SK-N-SH (cell line): ENCODE results near the gene CNDP2. TPM values are rescaled to one million over a fixed set of nuclear protein-coding genes. Genes with fewer than 3 reads are reported as not detected.

Experiments used
- CTCF ChIA-PET: fragments of 300-600, 350-600 bp; formaldehyde crosslinking; extraction: SDS; loops from one replicate; lab custom pipeline; 2021; lab: Yijun Ruan, JAX
- POLR2A ChIA-PET: fragments of 350-600 bp; sonication (Branson Sonifier 250); formaldehyde crosslinking; extraction: SDS; loops from one replicate; lab custom pipeline; 2020; ENCODE audit warnings: antibody characterized with exemption, inconsistent platforms; lab: Yijun Ruan, JAX
- DNase-seq: peaks from one replicate; pipeline ENCODE4 v3.0.0; 2012
- H2AFZ ChIP-seq: fragments of 200-600 bp; sonication (generic); 2 replicates; pipeline ENCODE4 v1.8.1; 2016; ENCODE audit warnings: antibody characterized with exemption, mild to moderate bottlenecking, low read depth
- H3F3A ChIP-seq: fragments of 200-600 bp; sonication (generic); replicated peaks from 2 replicates; pipeline ENCODE3; 2016; ENCODE audit warnings: antibody characterized with exemption, mild to moderate bottlenecking; ENCODE audit not compliant: insufficient read depth
- H3K27ac ChIP-seq, 2 experiments: fragments of 200-500 bp in 1 of 2; fragments of 200-600 bp in 1 of 2; sonication (Bioruptor generic) in 1 of 2; sonication (generic), shearing (Covaris generic) in 1 of 2; 2 replicates each; pipeline versions ENCODE4 v1.5.1 to v1.6.1; 2014 to 2016; ENCODE audit warnings: low read depth in 2 of 2, inconsistent platforms in 1 of 2, low read length in 1 of 2, mild to moderate bottlenecking in 1 of 2, mixed read lengths in 1 of 2
- H3K27me3 ChIP-seq: fragments of 200-600 bp; sonication (generic), shearing (Covaris generic); 2 replicates; pipeline ENCODE4 v1.6.1; 2016; ENCODE audit warnings: mixed run types; ENCODE audit not compliant: insufficient read depth
- H3K36me3 ChIP-seq, 2 experiments: fragments of 200-500 bp in 1 of 2; fragments of 200-600 bp in 1 of 2; sonication (Bioruptor generic) in 1 of 2; sonication (generic) in 1 of 2; replicated peaks in 1 of 2; 2 replicates each; pipeline versions ENCODE3 to v1.5.1; 2014 to 2016; ENCODE audit warnings: low read length in 1 of 2, mild to moderate bottlenecking in 1 of 2; ENCODE audit not compliant: insufficient read depth in 2 of 2, control insufficient read depth in 1 of 2
- H3K4me1 ChIP-seq, 2 experiments: fragments of 200-500 bp in 1 of 2; fragments of 200-600 bp in 1 of 2; sonication (Bioruptor generic) in 1 of 2; sonication (generic), shearing (Covaris generic) in 1 of 2; 2 replicates each; pipeline versions ENCODE4 v1.5.1 to v1.6.1; 2014 to 2016; ENCODE audit warnings: low read depth in 1 of 2, low read length in 1 of 2, mixed run types in 1 of 2; ENCODE audit not compliant: insufficient read depth in 2 of 2, control insufficient read depth in 1 of 2
- H3K4me2 ChIP-seq: fragments of 200-600 bp; sonication (generic), shearing (Covaris generic); 2 replicates; pipeline ENCODE4 v1.6.1; 2017; ENCODE audit warnings: mixed run types
- H3K4me3 ChIP-seq, 2 experiments: fragments of 200-500 bp in 1 of 2; fragments of 200-600 bp in 1 of 2; sonication (Bioruptor generic) in 1 of 2; sonication (generic), shearing (Covaris generic) in 1 of 2; 2 replicates each; pipeline versions ENCODE4 v1.5.1 to v1.8.1; 2014 to 2016; ENCODE audit warnings: low read depth in 2 of 2, inconsistent platforms in 1 of 2, low read length in 1 of 2, mild to moderate bottlenecking in 1 of 2, mixed read lengths in 1 of 2, moderate library complexity in 1 of 2
- H3K79me2 ChIP-seq: fragments of 200-600 bp; sonication (generic); 2 replicates; pipeline ENCODE4 v1.8.1; 2017; ENCODE audit warnings: mild to moderate bottlenecking; ENCODE audit not compliant: insufficient read depth
- H3K9ac ChIP-seq: fragments of 200-600 bp; sonication (generic); 2 replicates; pipeline ENCODE4 v1.6.1; 2017; ENCODE audit warnings: mixed run types
- H3K9me2 ChIP-seq: fragments of 200-600 bp; sonication (generic); 2 replicates; pipeline ENCODE4 v1.6.1; 2017; ENCODE audit warnings: mixed run types
- H3K9me3 ChIP-seq: fragments of 200-600 bp; sonication (generic); 2 replicates; pipeline ENCODE4 v1.6.1; 2017; ENCODE audit warnings: mixed run types, mild to moderate bottlenecking, moderate library complexity
- H4K20me1 ChIP-seq: fragments of 200-600 bp; sonication (generic); 2 replicates; pipeline ENCODE4 v1.6.1; 2017; ENCODE audit warnings: mild to moderate bottlenecking, mixed run types; ENCODE audit not compliant: insufficient read depth
- CHD2 ChIP-seq: fragments of 150-350 bp; IDR thresholded peaks from 2 replicates; pipeline ENCODE4 v1.6.1; 2018; ENCODE audit warnings: low read length; ENCODE audit not compliant: partially characterized antibody
- CTCF ChIP-seq: fragments of 200-600 bp; sonication (generic); IDR thresholded peaks from 2 replicates; pipeline ENCODE4 v1.6.1; 2017; ENCODE audit warnings: antibody characterized with exemption, mild to moderate bottlenecking, moderate library complexity
- ELF1 ChIP-seq: IDR thresholded peaks from 2 replicates; pipeline ENCODE4 v1.4.0; 2012
- FOSL2 ChIP-seq: IDR thresholded peaks from 2 replicates; pipeline ENCODE4 v1.4.0; 2012; ENCODE audit warnings: low read depth, mild to moderate bottlenecking, moderate library complexity, borderline replicate concordance
- FOXM1 ChIP-seq: IDR thresholded peaks from 2 replicates; pipeline ENCODE4 v1.4.0; 2012; ENCODE audit warnings: low read depth, mild to moderate bottlenecking
- JUND ChIP-seq: IDR thresholded peaks from 2 replicates; pipeline ENCODE4 v1.4.0; 2012
- MAX ChIP-seq: IDR thresholded peaks from 2 replicates; pipeline ENCODE4 v1.4.0; 2012; ENCODE audit warnings: low read depth
- NRF1 ChIP-seq: IDR thresholded peaks from 2 replicates; pipeline ENCODE4 v1.6.1; 2012; ENCODE audit warnings: low read depth, mild to moderate bottlenecking, low read length
- POLR2AphosphoS5 ChIP-seq: IDR thresholded peaks from 2 replicates; pipeline ENCODE4 v1.6.1; 2012; ENCODE audit warnings: low read depth, low read length
- RAD21 ChIP-seq: IDR thresholded peaks from 2 replicates; pipeline ENCODE4 v1.6.1; 2012; ENCODE audit warnings: mild to moderate bottlenecking, low read length
- RCOR1 ChIP-seq: fragments of 150-350 bp; IDR thresholded peaks from 2 replicates; pipeline ENCODE4 v1.6.1; 2017; ENCODE audit warnings: antibody characterized with exemption, low read length
- REST ChIP-seq: IDR thresholded peaks from 2 replicates; pipeline ENCODE4 v1.6.1; 2012; ENCODE audit warnings: mild to moderate bottlenecking, low read depth, low read length, moderate library complexity
- RFX5 ChIP-seq: IDR thresholded peaks from 2 replicates; pipeline ENCODE4 v1.6.1; 2012; ENCODE audit warnings: mild to moderate bottlenecking, improper control_type of control experiment, low read length
- RXRA ChIP-seq: IDR thresholded peaks from 2 replicates; pipeline ENCODE4 v1.4.0; 2012; ENCODE audit warnings: low read depth, mild to moderate bottlenecking, borderline replicate concordance
- SMC3 ChIP-seq: IDR thresholded peaks from 2 replicates; pipeline ENCODE4 v1.6.1; 2012; ENCODE audit warnings: low read depth, low read length, improper control_type of control experiment
- TCF12 ChIP-seq: IDR thresholded peaks from 2 replicates; pipeline ENCODE4 v1.4.0; 2012
- ZBTB33 ChIP-seq: IDR thresholded peaks from 2 replicates; pipeline ENCODE4 v1.4.0; 2012; ENCODE audit warnings: low read depth, borderline replicate concordance
- WGBS: methylation state at CpG from one replicate; pipeline ENCODE4 v1.1.6; 2017; ENCODE audit warnings: low lambda C conversion rate; 5-methylcytosine and 5-hydroxymethylcytosine counted together
- polyA plus RNA-seq, 3 experiments: library from polyadenylated mRNA; depleted of rRNA; stranded (reverse); fragments of >200 nt; gene quantifications; 2 replicates each; pipeline ENCODE4 v1.2.3, GENCODE V29; 2012

CNDP2 gene
- polyA plus RNA-seq, 1 of the 3 experiments (the other 2 are of a cell fraction), result 78.5 TPM

- H3K27ac ChIP-seq, result no peak overlapping the region
- H3K9ac ChIP-seq, result no peak overlapping the region
- 30% methylated on average over 23 of the region's 25 CpGs for WGBS
- no peak for TF ChIP-seq NRF1
- no peak for TF ChIP-seq RXRA
- no peak for TF ChIP-seq CTCF
- TF ChIP-seq FOSL2, result no peak
- no peak for TF ChIP-seq CHD2
- TF ChIP-seq ELF1, result no peak
- TF ChIP-seq MAX, result no peak
- no peak for TF ChIP-seq JUND
- TF ChIP-seq RFX5, result no peak
- TF ChIP-seq RCOR1, result no peak
- no peak for TF ChIP-seq RAD21
- no peak for TF ChIP-seq ZBTB33
- TF ChIP-seq TCF12, result no peak
- TF ChIP-seq FOXM1, result no peak
- TF ChIP-seq SMC3, result no peak
- no peak for TF ChIP-seq REST
- no peak for TF ChIP-seq POLR2AphosphoS5
- TF ChIP-seq, all 33 proteins: peak for 0
- H3K27me3 ChIP-seq, result peaks cover 21% of the 10 kb centered on the region; the same call in 1 of the 2 replicates
- H2AFZ ChIP-seq, result no peak overlapping the region
- POLR2A ChIA-PET, result no interaction called here
- H3K36me3 ChIP-seq, result no peaks in the 10 kb centered on the region
- H3K4me1 ChIP-seq, result no peaks in the 10 kb centered on the region; a peak in 1 of 4 replicates
- DNase-seq, result no peak
- H4K20me1 ChIP-seq, result no peaks in the 10 kb centered on the region
- H3K9me2 ChIP-seq, result no peaks in the 10 kb centered on the region
- H3K4me2 ChIP-seq, result no peak overlapping the region
- H3K4me3 ChIP-seq, result no peak overlapping the region
- no peaks in the 10 kb centered on the region for H3K79me2 ChIP-seq
- H3F3A ChIP-seq, result no peaks in the 10 kb centered on the region
- CTCF ChIA-PET, result interaction anchor here (0.8 to 2.6 kb wide), 2 partner anchors 11 to 22 kb away, joined by 3 to 9 read pairs; no protein-coding TSS in a partner anchor
- no peaks in the 10 kb centered on the region for H3K9me3 ChIP-seq
These were observed 33.8 kb downstream of the CNDP2 start for GRCh38 chr18:74529811-74530583.
